SK-N-SH treated with all-trans-retinoic acid at 6 μM for 48 hours (cell line): Measurements from ENCODE around the gene P3H3.

ENCODE experiments used
- GLIS3 ChIP-seq: fragments of 250-450 bp; sonication (Bioruptor Pico); IDR thresholded peaks from 2 replicates; pipeline ENCODE4 v1.5.0; 2020; ENCODE audit warnings: mild to moderate bottlenecking, moderate library complexity
- RARB ChIP-seq: fragments of 250-450 bp; sonication (Bioruptor Pico); IDR thresholded peaks from 2 replicates; pipeline ENCODE4 v1.8.0; 2021; ENCODE audit warnings: mild to moderate bottlenecking, moderate library complexity
- ZFP3 ChIP-seq: fragments of 250-450 bp; sonication (Bioruptor Pico); IDR thresholded peaks from 2 replicates; pipeline ENCODE4 v1.5.0; 2020; ENCODE audit warnings: mild to moderate bottlenecking, moderate library complexity
- ZFP30 ChIP-seq: fragments of 450-650 bp; formaldehyde crosslinking; IDR thresholded peaks from 2 replicates; pipeline ENCODE4 v1.5.0; 2022; ENCODE audit warnings: mild to moderate bottlenecking, moderate library complexity
- ZNF8 ChIP-seq: fragments of 450-650 bp; formaldehyde crosslinking; IDR thresholded peaks from 2 replicates; pipeline ENCODE4 v1.5.0; 2020; ENCODE audit warnings: mild to moderate bottlenecking, moderate library complexity
- TF ChIP-seq, protein P1 (sequence below): fragments of 250-450 bp; sonication (Bioruptor Pico); IDR thresholded peaks from 2 replicates; pipeline ENCODE4 v1.8.0; 2020; ENCODE audit warnings: mild to moderate bottlenecking, moderate library complexity, borderline replicate concordance
- TF ChIP-seq, protein P2 (sequence below): fragments of 250-450 bp; sonication (Bioruptor Pico); IDR thresholded peaks from 2 replicates; pipeline ENCODE4 v1.5.1; 2021; ENCODE audit warnings: mild to moderate bottlenecking, moderate library complexity
- TF ChIP-seq, protein P3 (sequence below): fragments of 250-450 bp; sonication (Bioruptor Pico); IDR thresholded peaks from 2 replicates; pipeline ENCODE4 v1.8.0; 2021; ENCODE audit warnings: low read depth, mild to moderate bottlenecking, moderate library complexity, borderline replicate concordance
- TF ChIP-seq, protein P4 (sequence below): fragments of 250-450 bp; sonication (Bioruptor Pico); IDR thresholded peaks from 2 replicates; pipeline ENCODE4 v1.5.0; 2020; ENCODE audit warnings: mild to moderate bottlenecking, moderate library complexity

DNA sequence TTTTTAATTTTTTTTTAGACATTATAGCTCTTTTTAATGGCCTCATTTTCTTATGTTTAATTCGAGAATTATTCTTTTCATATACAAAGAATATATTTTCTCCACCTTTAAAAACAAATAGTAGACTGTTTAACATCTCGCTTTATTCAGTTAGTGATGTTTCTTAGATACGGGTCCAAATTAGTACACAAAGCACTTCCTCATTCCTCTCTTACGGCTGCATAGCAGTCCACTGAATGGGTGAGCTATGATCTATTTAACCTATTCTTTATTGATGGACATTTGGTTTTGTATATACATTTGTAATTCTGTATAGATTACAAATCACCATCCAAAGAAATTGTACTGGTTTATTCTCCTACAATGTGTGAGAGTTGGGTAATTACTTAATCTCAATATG is 14.8 kb upstream of the P3H3 start:
- TF ChIP-seq, protein P1, sequence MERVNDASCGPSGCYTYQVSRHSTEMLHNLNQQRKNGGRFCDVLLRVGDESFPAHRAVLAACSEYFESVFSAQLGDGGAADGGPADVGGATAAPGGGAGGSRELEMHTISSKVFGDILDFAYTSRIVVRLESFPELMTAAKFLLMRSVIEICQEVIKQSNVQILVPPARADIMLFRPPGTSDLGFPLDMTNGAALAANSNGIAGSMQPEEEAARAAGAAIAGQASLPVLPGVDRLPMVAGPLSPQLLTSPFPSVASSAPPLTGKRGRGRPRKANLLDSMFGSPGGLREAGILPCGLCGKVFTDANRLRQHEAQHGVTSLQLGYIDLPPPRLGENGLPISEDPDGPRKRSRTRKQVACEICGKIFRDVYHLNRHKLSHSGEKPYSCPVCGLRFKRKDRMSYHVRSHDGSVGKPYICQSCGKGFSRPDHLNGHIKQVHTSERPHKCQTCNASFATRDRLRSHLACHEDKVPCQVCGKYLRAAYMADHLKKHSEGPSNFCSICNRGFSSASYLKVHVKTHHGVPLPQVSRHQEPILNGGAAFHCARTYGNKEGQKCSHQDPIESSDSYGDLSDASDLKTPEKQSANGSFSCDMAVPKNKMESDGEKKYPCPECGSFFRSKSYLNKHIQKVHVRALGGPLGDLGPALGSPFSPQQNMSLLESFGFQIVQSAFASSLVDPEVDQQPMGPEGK (CRISPR knock-in tag) = no peak
- TF ChIP-seq, protein P2, sequence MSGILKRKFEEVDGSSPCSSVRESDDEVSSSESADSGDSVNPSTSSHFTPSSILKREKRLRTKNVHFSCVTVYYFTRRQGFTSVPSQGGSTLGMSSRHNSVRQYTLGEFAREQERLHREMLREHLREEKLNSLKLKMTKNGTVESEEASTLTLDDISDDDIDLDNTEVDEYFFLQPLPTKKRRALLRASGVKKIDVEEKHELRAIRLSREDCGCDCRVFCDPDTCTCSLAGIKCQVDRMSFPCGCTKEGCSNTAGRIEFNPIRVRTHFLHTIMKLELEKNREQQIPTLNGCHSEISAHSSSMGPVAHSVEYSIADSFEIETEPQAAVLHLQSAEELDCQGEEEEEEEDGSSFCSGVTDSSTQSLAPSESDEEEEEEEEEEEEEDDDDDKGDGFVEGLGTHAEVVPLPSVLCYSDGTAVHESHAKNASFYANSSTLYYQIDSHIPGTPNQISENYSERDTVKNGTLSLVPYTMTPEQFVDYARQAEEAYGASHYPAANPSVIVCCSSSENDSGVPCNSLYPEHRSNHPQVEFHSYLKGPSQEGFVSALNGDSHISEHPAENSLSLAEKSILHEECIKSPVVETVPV (CRISPR knock-in tag) = no peak
- TF ChIP-seq ZNF8 (CRISPR knock-in tag) (no peak), GLIS3 (CRISPR knock-in tag) (no peak), ZFP3 (CRISPR knock-in tag) (no peak), RARB (CRISPR knock-in tag) (no peak), ZFP30 (no peak)
- TF ChIP-seq, protein P3, sequence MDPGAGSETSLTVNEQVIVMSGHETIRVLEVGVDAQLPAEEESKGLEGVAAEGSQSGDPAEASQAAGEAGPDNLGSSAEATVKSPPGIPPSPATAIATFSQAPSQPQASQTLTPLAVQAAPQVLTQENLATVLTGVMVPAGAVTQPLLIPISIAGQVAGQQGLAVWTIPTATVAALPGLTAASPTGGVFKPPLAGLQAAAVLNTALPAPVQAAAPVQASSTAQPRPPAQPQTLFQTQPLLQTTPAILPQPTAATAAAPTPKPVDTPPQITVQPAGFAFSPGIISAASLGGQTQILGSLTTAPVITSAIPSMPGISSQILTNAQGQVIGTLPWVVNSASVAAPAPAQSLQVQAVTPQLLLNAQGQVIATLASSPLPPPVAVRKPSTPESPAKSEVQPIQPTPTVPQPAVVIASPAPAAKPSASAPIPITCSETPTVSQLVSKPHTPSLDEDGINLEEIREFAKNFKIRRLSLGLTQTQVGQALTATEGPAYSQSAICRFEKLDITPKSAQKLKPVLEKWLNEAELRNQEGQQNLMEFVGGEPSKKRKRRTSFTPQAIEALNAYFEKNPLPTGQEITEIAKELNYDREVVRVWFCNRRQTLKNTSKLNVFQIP (CRISPR knock-in tag) = no peak
- TF ChIP-seq, protein P4, sequence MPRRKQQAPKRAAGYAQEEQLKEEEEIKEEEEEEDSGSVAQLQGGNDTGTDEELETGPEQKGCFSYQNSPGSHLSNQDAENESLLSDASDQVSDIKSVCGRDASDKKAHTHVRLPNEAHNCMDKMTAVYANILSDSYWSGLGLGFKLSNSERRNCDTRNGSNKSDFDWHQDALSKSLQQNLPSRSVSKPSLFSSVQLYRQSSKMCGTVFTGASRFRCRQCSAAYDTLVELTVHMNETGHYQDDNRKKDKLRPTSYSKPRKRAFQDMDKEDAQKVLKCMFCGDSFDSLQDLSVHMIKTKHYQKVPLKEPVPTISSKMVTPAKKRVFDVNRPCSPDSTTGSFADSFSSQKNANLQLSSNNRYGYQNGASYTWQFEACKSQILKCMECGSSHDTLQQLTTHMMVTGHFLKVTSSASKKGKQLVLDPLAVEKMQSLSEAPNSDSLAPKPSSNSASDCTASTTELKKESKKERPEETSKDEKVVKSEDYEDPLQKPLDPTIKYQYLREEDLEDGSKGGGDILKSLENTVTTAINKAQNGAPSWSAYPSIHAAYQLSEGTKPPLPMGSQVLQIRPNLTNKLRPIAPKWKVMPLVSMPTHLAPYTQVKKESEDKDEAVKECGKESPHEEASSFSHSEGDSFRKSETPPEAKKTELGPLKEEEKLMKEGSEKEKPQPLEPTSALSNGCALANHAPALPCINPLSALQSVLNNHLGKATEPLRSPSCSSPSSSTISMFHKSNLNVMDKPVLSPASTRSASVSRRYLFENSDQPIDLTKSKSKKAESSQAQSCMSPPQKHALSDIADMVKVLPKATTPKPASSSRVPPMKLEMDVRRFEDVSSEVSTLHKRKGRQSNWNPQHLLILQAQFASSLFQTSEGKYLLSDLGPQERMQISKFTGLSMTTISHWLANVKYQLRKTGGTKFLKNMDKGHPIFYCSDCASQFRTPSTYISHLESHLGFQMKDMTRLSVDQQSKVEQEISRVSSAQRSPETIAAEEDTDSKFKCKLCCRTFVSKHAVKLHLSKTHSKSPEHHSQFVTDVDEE (CRISPR knock-in tag) = no peak
